ENCODE data around the gene DAB1.

DAB1 gene

GRCh38 chr1:57013522-57013921, 410.3 kb downstream of the DAB1 start (continued):
- TF ChIP-seq ZNF121 (tag by site-specific recombination; IDR thresholded peaks at IDR 0.05) (no peak), ZEB2 (tag by site-specific recombination; IDR thresholded peaks at IDR 0.05) (no peak), ZSCAN5A (tag by site-specific recombination; IDR thresholded peaks at IDR 0.05) (no peak), ZNF10 (tag by site-specific recombination; IDR thresholded peaks at IDR 0.05) (no peak), ZNF785 (tag by site-specific recombination; IDR thresholded peaks at IDR 0.05) (no peak), HIC1 (tag by site-specific recombination; IDR thresholded peaks at IDR 0.05) (no peak), INSM2 (tag by site-specific recombination; IDR thresholded peaks at IDR 0.05) (no peak)

- H3K4me3 ChIP-seq (ENCODE audit: low read depth, low read length), result no peak overlapping the region
- no peaks in the 10 kb centered on the region for H3K4me1 ChIP-seq (ENCODE audit: control insufficient read depth, insufficient read depth, low read length)
- POLR2A ChIA-PET, result no interaction called here
- H3K36me3 ChIP-seq (ENCODE audit: control insufficient read depth in 2 of 2, insufficient read depth in 1 of 2, low read length in 2 of 2), result no peaks in the 10 kb centered on the region
- H3K27ac ChIP-seq (ENCODE audit: extremely low read depth, low read depth, low read length), result no peak overlapping the region
- TF ChIP-seq ZNF239 (tag by site-specific recombination; IDR thresholded peaks at IDR 0.05), result no peak
- TF ChIP-seq ZNF184 (tag by site-specific recombination; IDR thresholded peaks at IDR 0.05), result no peak
- H3K9me3 ChIP-seq (ENCODE audit: control insufficient read depth, insufficient read depth, low read depth, low read length), result no peaks in the 10 kb centered on the region
- CTCF ChIA-PET, result no interaction called here
These were observed 411.5 kb downstream of the DAB1 start for GRCh38 chr1:57012315-57012714.

- TF ChIP-seq EGR2 (tag by site-specific recombination; IDR thresholded peaks at IDR 0.05; ENCODE audit: low read depth) (no peak), ZNF658 (tag by site-specific recombination; IDR thresholded peaks at IDR 0.05) (no peak)
- POLR2A ChIA-PET, result no interaction called here
These were observed 413.3 kb downstream of the DAB1 start for GRCh38 chr1:57010511-57010910.

GRCh38 chr1:57007948-57008347, 415.9 kb downstream of the DAB1 start:
- Histone ChIP-seq H3K27ac (ENCODE audit: extremely low read depth, low read depth, low read length) (no peak overlapping the region), H3K4me1 (ENCODE audit: control insufficient read depth, insufficient read depth, low read length) (no peaks in the 10 kb centered on the region), H3K9me3 (ENCODE audit: control insufficient read depth, insufficient read depth, low read depth, low read length) (no peaks in the 10 kb centered on the region), H3K36me3 (ENCODE audit: control insufficient read depth in 2 of 2, insufficient read depth in 1 of 2, low read length in 2 of 2) (no peaks in the 10 kb centered on the region), H3K4me3 (ENCODE audit: low read depth, low read length) (no peak overlapping the region)
- ChIA-PET POLR2A (no interaction called here), CTCF (interaction anchor here (1.1 to 1.9 kb wide), 2 partner anchors 10 to 169 kb away, joined by 4 to 10 read pairs; no protein-coding TSS in a partner anchor)
- TF ChIP-seq SP7 (tag by site-specific recombination; IDR thresholded peaks at IDR 0.05) (no peak), ZNF324 (tag by site-specific recombination; IDR thresholded peaks at IDR 0.05) (no peak), ZNF501 (tag by site-specific recombination; IDR thresholded peaks at IDR 0.05) (no peak), ZNF639 (tag by site-specific recombination; IDR thresholded peaks at IDR 0.05) (no peak), REST (tag by site-specific recombination; IDR thresholded peaks at IDR 0.05) (no peak), IKZF3 (tag by site-specific recombination; IDR thresholded peaks at IDR 0.05) (no peak), ZNF202 (tag by site-specific recombination; IDR thresholded peaks at IDR 0.05; ENCODE audit: borderline replicate concordance) (no peak)

More at GRCh38 chr1:57010511-57010910, 413.3 kb downstream of the DAB1 start:
- Histone ChIP-seq H3K4me3 (ENCODE audit: low read depth, low read length) (no peak overlapping the region), H3K4me1 (ENCODE audit: control insufficient read depth, insufficient read depth, low read length) (no peaks in the 10 kb centered on the region), H3K27ac (ENCODE audit: extremely low read depth, low read depth, low read length) (no peak overlapping the region), H3K36me3 (ENCODE audit: control insufficient read depth in 2 of 2, insufficient read depth in 1 of 2, low read length in 2 of 2) (no peaks in the 10 kb centered on the region), H3K9me3 (ENCODE audit: control insufficient read depth, insufficient read depth, low read depth, low read length) (no peaks in the 10 kb centered on the region)
- CTCF ChIA-PET, result interaction anchor here (1.8 kb wide), 1 partner anchor 8 kb away, joined by 5 read pairs; no protein-coding TSS in a partner anchor
